Stimulated activated CD4-positive, alpha-beta T cell treated with anti-CD3 and anti-CD28 coated beads, Interleukin-1b, Interleukin-23, amount 100 ng/mL, for 1 hour (primary cell): ENCODE measurements around the gene PPP1CA.

Source experiments
- DNase-seq, 2 donors: peaks; one replicate each; pipeline ENCODE4 v3.0.0-alpha.2; 2020; ENCODE audit warnings: low read depth in 2 of 2

Gene PPP1CA

DNA sequence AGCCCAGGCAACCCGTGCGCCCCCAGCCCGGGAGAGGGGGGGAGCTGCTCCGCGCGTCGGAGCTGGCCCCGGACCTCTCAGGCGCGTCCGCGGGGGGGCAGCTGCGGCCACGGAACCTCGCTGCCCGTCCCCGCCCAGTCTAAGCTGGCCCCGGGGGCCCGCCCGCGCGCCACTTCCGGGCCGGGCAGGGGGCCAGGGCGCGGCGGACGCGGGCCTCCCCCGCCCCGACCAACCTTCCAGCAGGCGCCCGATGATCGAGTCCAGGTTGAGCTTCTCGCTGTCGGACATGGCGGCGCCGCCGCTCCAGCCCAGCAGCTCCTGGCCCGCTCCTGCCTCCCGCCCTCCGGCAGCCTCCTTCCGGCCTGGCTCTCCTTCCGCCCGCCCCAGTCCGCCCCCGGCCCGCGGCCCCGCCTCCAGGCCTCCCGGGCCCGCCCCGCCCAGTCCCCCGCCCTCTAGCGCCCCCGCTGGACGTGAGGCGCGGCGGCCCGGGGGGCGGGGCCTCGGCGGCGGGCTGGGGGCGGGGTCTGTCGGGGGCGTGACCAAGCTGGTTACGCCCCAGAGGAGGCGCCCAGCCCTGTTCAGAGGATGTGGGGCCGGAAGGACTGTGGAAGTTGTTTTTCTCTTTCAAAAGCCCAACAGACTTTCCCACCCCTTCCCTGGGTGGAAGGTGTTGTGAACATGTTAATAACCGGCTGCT is at the start of gene PPP1CA:
Gene PPP1CA (minus strand): TSS at position 364 of the 697 bp plus-strand sequence. CDS start 76 bp downstream, at position 288.
- peak; percentile 87 to 88 for DNase-seq

GRCh38 chr11:67450796-67451657 is 49.4 kb upstream of the PPP1CA start:
- no peak for DNase-seq

- no peak for DNase-seq
Measured at GRCh38 chr11:67449116-67449844, 47.6 kb upstream of the PPP1CA start.

- DNase-seq = no peak
Measured at GRCh38 chr11:67448220-67448609, 46.6 kb upstream of the PPP1CA start.

- no peak for DNase-seq
Measured at GRCh38 chr11:67445515-67445914, 43.9 kb upstream of the PPP1CA start.

- DNase-seq = no peak
Measured at GRCh38 chr11:67442504-67443404, 41.1 kb upstream of the PPP1CA start.

DNA sequence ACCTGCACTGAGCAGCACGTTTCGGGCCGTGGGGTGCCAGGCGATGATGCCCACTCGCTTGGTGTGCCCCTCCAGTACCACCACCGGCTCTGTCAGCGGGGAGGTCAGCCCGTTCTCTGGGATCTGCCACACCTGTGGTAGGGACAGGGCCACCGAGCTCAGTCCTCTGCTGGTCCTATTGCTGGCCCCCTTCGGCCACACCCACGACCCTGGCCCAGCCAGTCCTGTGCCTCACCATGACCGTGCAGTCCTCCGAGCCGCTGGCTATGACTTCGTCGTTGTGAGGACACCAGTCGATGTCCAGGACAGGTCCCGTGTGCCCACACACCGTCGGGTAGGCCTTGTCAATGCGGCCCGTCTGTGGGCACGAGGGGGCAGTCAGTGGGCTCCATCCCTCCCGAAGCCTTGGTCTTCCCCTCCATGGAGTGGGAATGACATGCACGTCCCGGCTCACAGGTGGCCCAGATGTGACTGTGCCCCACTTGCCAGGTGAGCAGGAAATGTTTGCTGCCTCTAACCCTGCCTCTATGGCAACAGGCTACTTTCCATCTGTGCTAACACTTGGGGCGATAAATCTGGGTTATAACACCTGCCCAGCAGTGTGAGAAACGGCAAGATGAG is 40.2 kb upstream of the PPP1CA start:
- DNase-seq = no peak

DNA sequence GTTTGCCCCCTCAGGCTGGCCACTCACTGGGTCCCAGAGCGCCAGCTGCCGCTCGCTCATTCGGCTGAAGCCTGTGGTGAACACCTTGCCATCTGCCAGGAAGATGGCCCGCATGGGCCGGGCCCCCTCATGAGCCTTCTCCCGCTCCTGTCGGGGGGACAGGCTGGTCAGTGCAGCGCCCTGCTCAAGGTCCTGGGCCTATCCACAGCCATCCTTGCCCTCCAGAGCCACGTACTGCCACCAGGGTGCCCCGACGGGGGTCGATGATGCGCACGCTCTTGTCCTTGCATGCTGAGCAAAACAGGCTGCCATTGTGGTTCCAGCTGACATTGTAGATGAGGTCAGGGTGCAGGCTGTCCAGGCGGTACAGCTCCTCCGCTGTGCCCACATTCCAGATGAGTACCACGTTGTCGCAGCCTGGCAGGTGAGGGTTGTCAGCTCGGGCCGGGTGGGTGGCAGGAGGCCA is 39.5 kb upstream of the PPP1CA start:
- no peak for DNase-seq

DNA sequence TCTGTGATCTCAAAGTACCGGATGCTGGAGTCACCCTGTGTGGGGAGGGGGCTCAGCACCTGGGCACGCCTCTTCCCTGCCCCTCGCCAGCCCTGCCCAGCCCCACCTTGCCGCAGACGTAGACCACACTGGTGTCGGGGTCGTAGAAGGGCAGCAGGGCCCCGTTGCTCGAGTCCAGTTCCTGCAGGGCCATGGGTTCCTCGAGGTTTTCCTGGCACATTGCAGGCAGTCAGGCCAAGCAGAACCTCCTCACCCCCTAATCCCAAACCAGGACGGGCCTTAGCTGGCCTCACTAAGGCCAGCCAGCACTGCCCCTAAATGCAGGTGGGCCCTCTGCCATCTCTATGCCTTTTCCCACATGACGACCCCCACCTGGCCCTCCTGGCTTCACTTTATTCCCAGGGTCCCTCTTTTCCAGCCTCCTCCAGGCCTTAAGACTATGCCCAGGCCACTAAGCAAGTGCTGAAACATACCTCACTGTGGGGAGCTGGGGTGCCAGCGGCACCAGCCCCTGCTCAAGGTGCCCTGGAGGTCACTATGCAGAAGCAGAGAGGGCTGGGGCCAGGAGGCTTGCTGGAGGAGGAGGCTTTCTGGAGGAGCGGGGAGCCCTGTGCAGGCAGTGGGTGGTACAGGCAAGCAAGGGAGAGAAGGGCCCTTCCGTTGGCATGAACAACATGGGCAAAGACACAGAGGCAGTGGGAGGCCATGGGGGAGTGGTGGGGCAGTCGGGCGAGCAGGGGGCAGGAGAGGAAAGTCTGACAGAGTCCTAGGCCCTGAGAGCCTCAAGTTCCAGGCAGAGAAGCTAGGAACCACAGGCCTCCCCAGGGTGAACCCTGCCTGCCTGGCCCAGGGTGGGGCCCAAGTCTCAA is 38.8 kb upstream of the PPP1CA start:
- no peak for DNase-seq

DNA sequence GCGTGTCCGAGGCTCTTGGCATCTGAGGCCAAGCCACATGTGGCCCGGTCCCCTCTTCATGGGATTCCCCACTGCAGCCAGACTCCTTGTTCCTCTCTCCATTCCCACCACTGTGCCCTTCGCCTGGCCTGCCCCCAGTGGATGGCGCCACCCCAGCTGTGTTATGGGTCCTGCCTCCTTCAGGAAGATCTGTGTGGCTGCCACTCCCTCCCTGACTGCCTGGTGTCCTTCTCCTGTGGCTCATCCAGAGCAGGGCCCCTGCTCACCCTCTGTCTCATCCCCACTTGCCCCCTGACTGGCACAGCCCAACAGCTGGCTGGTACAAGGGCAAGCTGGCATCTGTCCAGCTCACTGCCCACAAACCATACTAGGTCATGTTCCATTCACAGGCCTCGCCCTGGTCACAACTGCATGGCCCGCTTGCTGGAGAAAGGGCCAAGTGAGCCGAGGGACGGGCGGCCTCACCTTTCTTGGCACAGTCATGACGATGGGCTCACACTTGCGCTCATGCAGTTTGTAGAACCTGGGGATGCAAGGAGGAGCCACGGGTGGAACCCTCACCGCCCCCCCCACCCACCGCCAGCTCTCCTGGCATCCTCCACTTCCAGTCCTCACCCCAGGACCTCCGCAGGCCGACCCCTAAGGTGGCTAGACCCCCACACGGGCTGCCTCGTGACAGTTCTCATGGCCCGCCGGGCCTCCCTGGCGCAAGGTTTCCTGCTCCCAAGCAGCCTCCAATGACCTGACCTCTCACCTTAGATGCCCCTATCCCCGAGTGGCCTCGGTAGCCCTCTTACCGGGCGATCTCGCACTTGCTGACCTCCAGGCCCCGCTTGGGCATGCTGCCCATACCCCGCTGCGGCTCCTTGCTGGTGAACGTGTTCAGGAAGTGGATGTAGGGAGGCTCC is 37.9 kb upstream of the PPP1CA start:
- no peak for DNase-seq

GRCh38 chr11:67438158-67438902 is 36.7 kb upstream of the PPP1CA start:
- DNase-seq = peak; percentile 45 to 53

- DNase-seq = no peak
Measured at GRCh38 chr11:67437809-67438157, 36.1 kb upstream of the PPP1CA start.

DNA sequence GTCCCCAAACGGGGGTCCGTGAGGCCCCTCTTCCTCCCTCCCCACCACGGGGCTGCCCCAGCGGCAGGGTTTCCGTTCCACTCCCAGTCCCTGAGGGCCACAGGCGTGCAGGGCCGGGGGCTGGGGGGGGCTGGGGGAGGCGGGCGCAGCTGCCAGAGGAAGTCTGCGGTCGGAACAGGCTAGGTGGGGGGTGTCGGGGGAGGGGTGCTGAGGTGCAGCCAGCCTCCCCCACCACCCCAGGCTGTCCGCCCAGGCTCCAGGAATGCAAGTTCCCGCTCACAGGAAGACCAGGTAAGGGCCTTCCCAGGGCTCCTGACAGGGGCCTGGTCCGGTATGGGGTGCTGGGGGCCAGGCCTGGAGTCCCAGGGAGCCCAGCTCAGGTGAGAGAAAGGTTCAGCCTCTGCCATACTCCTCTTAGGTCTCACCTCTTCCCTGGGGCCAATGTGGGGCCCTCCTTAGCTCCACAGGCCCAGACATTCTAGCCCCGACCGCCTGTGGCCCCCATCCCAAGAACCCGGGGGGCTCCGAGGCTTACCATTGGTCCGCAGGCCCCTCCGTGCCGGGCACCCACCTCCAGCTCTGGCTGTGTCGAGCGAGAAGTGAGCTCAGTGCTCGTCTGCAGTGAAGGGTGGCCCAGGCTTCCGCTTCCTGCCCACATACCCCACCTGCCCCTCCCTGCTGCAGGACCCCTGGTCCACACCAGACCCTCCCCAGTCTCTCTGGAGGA is 35.6 kb upstream of the PPP1CA start, which contains the start of gene PTPRCAP:
Gene PTPRCAP (minus strand): TSS at position 601 of the 727 bp plus-strand sequence. CDS start 63 bp downstream, at position 538.
- peak; percentile 43 to 63 for DNase-seq

DNA sequence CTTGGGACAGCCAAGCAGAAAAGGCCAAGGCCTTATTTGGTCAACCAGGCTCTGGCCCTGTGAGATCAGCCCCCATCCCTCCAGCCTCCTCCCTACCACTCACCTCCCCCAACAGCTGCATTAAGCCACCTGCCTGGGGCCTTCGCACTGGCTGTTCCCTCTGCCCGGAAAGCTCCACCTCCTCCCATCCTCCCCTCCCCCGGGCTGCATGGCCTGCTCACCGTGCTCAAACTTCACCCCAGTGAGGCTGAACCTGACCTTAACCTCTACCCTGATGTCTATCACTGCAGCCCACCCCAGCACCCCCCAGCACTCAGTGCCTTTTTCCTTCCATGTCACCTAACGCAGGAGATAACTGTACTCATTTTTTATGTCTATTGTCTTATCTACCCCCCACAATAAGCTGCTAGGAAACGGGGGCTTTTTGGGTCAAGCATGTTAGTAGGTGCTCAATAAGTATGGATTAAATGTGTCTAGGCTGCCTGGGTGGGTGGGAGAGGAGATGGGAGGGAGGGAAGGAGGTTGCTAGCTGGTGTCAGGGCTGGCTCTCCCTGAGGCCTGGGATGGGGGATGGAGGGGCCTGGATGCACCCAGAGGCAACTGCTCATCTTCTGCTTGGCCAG is 34.9 kb upstream of the PPP1CA start:
- peak in 1 of 2 donors; percentile 47 for DNase-seq

DNA sequence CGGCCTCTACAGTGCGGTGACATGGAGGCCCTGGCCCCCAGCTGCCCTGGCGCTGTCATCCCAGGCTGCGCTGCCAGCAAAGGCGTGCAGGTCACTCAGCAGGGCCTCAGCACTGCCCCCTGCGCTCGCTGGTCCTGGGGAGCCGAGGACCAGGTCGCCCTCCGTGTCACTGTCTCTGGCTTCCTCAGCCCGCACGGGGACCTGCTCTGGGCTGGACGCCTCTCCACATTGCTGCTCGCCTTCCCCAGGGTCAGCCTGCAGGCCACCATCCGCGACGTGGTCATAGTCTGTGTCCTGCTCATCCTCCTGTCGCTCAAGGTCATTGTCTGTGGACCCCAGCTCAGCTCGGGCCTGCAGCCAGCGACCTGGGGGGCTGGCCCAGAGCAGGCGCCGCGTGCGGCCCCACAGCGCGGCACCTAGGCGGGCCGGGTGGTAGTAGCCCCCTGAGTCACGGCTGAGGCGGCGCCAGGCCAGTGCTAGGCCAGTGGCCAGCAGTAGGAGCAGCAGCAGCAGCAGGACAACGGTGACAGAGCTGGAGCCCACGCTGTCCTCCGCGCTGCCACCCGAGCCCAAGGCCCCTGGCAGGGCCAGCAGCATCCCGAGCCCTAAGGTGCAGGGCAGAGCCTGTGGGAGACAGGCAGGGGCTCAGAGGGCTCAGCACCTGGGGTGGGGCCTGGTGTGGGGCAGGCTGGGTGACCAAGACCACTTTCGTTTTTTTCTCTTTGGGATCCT is 34.2 kb upstream of the PPP1CA start:
- DNase-seq = no peak
